HepG2 (cell line): ENCODE data around the gene ZFP64. TPM values are rescaled to one million over a fixed set of nuclear protein-coding genes. Genes with fewer than 3 reads are reported as not detected.

Experiments
- CAMTA2 ChIP-seq: sonication (generic); formaldehyde crosslinking; IDR thresholded peaks from 2 replicates; pipeline ENCODE4 v1.4.0; 2020; ENCODE audit warnings: mild to moderate bottlenecking, missing genetic modification reagents, borderline replicate concordance
- FLYWCH1 ChIP-seq: sonication (generic); formaldehyde crosslinking; IDR thresholded peaks from 2 replicates; pipeline ENCODE4 v1.8.1; 2023; ENCODE audit warnings: mild to moderate bottlenecking, missing genetic modification reagents
- HHEX ChIP-seq: IDR thresholded peaks from 2 replicates; pipeline ENCODE4 v1.6.1; 2016; ENCODE audit warnings: control low read depth
- MAFF ChIP-seq: IDR thresholded peaks from 2 replicates; pipeline ENCODE4 v1.6.1; 2011; ENCODE audit warnings: low read depth, low read length, improper control_type of control experiment
- NR3C1 ChIP-seq: sonication (generic); formaldehyde crosslinking; IDR thresholded peaks from 2 replicates; pipeline ENCODE4 v1.4.0; 2020; ENCODE audit warnings: missing genetic modification reagents
- RELA ChIP-seq: sonication (generic); formaldehyde crosslinking; IDR thresholded peaks from 2 replicates; pipeline ENCODE4 v1.4.0; 2020; ENCODE audit warnings: missing genetic modification reagents
- RFX3 ChIP-seq: IDR thresholded peaks from 2 replicates; pipeline ENCODE4 v1.6.1; 2016; ENCODE audit warnings: missing biosample characterization, missing genetic modification reagents
- YEATS4 ChIP-seq: sonication (generic); formaldehyde crosslinking; IDR thresholded peaks from 2 replicates; pipeline ENCODE4 v1.4.0; 2020; ENCODE audit warnings: missing genetic modification reagents, borderline replicate concordance
- ZNF20 ChIP-seq: sonication (generic); formaldehyde crosslinking; IDR thresholded peaks from 2 replicates; pipeline ENCODE4 v1.4.0; 2020; ENCODE audit warnings: mild to moderate bottlenecking, moderate library complexity, missing genetic modification reagents
- ZNF501 ChIP-seq: sonication (generic); formaldehyde crosslinking; IDR thresholded peaks from 2 replicates; pipeline ENCODE4 v1.5.1; 2020; ENCODE audit warnings: mild to moderate bottlenecking, moderate library complexity, missing genetic modification reagents
- ZNF773 ChIP-seq: sonication (generic); formaldehyde crosslinking; IDR thresholded peaks from 2 replicates; pipeline ENCODE4 v1.4.0; 2020; ENCODE audit warnings: missing genetic modification reagents, borderline replicate concordance
- ZSCAN22 ChIP-seq: sonication (generic); formaldehyde crosslinking; IDR thresholded peaks from 2 replicates; pipeline ENCODE4 v1.4.0; 2020; ENCODE audit warnings: mild to moderate bottlenecking, missing genetic modification reagents
- polyA plus RNA-seq, 8 experiments: library from polyadenylated mRNA; depleted of rRNA in 3 of 8; stranded (reverse) in 7 of 8; unstranded in 1 of 8; fragments of >200 nt; fragmentation: Illumina TruSeq in 4 of 8; extraction: Trizol in 4 of 8; gene quantifications; 2 replicates each; pipeline versions ENCODE4 v1.2.1 to v1.2.3, GENCODE V29; 2011 to 2016; ENCODE audit warnings: low read depth in 4 of 8, missing spikeins in 1 of 8, mixed read lengths in 1 of 8; ENCODE audit not compliant: insufficient read depth in 1 of 8
- total RNA-seq, 5 experiments: library from RNA; depleted of rRNA; stranded (reverse); fragments of >200 nt; fragmentation: Illumina TruSeq; extraction: Trizol; gene quantifications; 2 replicates each; pipeline ENCODE4 v1.2.3, GENCODE V29; 2016; ENCODE audit warnings: low read depth in 1 of 5
- TF ChIP-seq, protein P1 (sequence below): sonication (generic); formaldehyde crosslinking; IDR thresholded peaks from 2 replicates; pipeline ENCODE4 v1.4.0; 2020; ENCODE audit warnings: missing genetic modification reagents
- TF ChIP-seq, protein P2 (sequence below): sonication (generic); formaldehyde crosslinking; conservative IDR thresholded peaks from 2 replicates; pipeline ENCODE4 v1.4.0; 2020; ENCODE audit warnings: missing genetic modification reagents
- TF ChIP-seq, protein P3 (sequence below): IDR thresholded peaks from 2 replicates; pipeline ENCODE4 v1.6.1; 2016; ENCODE audit warnings: control low read depth
- TF ChIP-seq, protein P4 (sequence below): sonication (generic); formaldehyde crosslinking; IDR thresholded peaks from 2 replicates; pipeline ENCODE4 v1.5.0; 2020; ENCODE audit warnings: missing genetic modification reagents, mild to moderate bottlenecking, borderline replicate concordance
- TF ChIP-seq, protein P5 (sequence below): sonication (generic); formaldehyde crosslinking; IDR thresholded peaks from 2 replicates; pipeline ENCODE4 v1.4.0; 2020; ENCODE audit warnings: missing genetic modification reagents, borderline replicate concordance

Gene ZFP64
- total and polyA plus RNA-seq, 2 of the 13 experiments (the other 11 are each of a cell fraction or from before 2014, with no cell fraction given), result 12.0 to 24.3 TPM

DNA sequence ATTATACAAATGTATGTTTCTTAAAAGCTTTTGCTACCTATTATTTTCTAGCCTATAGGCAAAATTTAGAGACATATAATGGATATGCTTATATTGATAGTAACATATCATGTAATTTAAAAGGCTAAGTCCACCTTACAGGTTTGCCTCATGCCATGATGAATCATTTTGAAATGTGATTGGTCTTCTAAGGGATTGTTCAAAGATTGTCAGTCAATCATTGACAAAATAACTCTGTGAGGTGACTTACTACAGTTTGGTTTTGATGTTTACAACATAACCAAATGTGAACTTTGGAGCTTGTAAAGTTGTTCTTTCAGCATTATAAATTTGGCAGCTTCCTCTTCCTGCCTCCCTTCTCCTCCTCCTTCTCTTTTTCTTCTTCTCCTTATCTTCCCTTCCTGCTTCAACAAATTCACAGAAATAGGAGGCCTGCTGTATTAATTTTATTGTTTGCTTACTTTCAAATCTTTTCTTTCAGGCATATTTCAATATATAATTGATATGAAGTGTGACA lies 39.7 kb upstream of the ZFP64 start (continued):
- TF ChIP-seq, protein P1, sequence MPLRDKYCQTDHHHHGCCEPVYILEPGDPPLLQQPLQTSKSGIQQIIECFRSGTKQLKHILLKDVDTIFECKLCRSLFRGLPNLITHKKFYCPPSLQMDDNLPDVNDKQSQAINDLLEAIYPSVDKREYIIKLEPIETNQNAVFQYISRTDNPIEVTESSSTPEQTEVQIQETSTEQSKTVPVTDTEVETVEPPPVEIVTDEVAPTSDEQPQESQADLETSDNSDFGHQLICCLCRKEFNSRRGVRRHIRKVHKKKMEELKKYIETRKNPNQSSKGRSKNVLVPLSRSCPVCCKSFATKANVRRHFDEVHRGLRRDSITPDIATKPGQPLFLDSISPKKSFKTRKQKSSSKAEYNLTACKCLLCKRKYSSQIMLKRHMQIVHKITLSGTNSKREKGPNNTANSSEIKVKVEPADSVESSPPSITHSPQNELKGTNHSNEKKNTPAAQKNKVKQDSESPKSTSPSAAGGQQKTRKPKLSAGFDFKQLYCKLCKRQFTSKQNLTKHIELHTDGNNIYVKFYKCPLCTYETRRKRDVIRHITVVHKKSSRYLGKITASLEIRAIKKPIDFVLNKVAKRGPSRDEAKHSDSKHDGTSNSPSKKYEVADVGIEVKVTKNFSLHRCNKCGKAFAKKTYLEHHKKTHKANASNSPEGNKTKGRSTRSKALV (CRISPR knock-in tag), result no peak
- TF ChIP-seq, protein P2, sequence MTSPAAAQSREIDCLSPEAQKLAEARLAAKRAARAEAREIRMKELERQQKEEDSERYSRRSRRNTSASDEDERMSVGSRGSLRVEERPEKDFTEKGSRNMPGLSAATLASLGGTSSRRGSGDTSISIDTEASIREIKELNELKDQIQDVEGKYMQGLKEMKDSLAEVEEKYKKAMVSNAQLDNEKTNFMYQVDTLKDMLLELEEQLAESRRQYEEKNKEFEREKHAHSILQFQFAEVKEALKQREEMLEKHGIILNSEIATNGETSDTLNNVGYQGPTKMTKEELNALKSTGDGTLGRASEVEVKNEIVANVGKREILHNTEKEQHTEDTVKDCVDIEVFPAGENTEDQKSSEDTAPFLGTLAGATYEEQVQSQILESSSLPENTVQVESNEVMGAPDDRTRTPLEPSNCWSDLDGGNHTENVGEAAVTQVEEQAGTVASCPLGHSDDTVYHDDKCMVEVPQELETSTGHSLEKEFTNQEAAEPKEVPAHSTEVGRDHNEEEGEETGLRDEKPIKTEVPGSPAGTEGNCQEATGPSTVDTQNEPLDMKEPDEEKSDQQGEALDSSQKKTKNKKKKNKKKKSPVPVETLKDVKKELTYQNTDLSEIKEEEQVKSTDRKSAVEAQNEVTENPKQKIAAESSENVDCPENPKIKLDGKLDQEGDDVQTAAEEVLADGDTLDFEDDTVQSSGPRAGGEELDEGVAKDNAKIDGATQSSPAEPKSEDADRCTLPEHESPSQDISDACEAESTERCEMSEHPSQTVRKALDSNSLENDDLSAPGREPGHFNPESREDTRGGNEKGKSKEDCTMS (CRISPR knock-in tag), result no peak
- TF ChIP-seq YEATS4 (CRISPR knock-in tag) (no peak), FLYWCH1 (CRISPR knock-in tag) (no peak), ZNF501 (no peak), HHEX (no peak), RELA (CRISPR knock-in tag) (no peak), NR3C1 (CRISPR knock-in tag) (no peak), MAFF (peak; percentile 49; the same call in 1 of the 2 replicates), CAMTA2 (CRISPR knock-in tag) (no peak), RFX3 (CRISPR knock-in tag) (no peak), ZNF20 (no peak), ZSCAN22 (no peak), ZNF773 (CRISPR knock-in tag) (no peak)
- TF ChIP-seq, protein P3, sequence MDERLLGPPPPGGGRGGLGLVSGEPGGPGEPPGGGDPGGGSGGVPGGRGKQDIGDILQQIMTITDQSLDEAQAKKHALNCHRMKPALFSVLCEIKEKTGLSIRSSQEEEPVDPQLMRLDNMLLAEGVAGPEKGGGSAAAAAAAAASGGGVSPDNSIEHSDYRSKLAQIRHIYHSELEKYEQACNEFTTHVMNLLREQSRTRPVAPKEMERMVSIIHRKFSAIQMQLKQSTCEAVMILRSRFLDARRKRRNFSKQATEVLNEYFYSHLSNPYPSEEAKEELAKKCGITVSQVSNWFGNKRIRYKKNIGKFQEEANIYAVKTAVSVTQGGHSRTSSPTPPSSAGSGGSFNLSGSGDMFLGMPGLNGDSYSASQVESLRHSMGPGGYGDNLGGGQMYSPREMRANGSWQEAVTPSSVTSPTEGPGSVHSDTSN (CRISPR knock-in tag), result 0 out of 2 replicates have a peak, but pooled peaks have one; percentile 19
- TF ChIP-seq, protein P4, sequence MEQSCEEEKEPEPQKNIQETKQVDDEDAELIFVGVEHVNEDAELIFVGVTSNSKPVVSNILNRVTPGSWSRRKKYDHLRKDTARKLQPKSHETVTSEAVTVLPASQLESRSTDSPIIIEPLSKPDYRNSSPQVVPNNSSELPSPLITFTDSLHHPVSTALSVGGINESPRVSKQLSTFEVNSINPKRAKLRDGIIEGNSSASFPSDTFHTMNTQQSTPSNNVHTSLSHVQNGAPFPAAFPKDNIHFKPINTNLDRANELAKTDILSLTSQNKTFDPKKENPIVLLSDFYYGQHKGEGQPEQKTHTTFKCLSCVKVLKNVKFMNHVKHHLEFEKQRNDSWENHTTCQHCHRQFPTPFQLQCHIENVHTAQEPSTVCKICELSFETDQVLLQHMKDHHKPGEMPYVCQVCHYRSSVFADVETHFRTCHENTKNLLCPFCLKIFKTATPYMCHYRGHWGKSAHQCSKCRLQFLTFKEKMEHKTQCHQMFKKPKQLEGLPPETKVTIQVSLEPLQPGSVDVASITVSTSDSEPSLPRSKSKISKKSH, result no peak
- TF ChIP-seq, protein P5, sequence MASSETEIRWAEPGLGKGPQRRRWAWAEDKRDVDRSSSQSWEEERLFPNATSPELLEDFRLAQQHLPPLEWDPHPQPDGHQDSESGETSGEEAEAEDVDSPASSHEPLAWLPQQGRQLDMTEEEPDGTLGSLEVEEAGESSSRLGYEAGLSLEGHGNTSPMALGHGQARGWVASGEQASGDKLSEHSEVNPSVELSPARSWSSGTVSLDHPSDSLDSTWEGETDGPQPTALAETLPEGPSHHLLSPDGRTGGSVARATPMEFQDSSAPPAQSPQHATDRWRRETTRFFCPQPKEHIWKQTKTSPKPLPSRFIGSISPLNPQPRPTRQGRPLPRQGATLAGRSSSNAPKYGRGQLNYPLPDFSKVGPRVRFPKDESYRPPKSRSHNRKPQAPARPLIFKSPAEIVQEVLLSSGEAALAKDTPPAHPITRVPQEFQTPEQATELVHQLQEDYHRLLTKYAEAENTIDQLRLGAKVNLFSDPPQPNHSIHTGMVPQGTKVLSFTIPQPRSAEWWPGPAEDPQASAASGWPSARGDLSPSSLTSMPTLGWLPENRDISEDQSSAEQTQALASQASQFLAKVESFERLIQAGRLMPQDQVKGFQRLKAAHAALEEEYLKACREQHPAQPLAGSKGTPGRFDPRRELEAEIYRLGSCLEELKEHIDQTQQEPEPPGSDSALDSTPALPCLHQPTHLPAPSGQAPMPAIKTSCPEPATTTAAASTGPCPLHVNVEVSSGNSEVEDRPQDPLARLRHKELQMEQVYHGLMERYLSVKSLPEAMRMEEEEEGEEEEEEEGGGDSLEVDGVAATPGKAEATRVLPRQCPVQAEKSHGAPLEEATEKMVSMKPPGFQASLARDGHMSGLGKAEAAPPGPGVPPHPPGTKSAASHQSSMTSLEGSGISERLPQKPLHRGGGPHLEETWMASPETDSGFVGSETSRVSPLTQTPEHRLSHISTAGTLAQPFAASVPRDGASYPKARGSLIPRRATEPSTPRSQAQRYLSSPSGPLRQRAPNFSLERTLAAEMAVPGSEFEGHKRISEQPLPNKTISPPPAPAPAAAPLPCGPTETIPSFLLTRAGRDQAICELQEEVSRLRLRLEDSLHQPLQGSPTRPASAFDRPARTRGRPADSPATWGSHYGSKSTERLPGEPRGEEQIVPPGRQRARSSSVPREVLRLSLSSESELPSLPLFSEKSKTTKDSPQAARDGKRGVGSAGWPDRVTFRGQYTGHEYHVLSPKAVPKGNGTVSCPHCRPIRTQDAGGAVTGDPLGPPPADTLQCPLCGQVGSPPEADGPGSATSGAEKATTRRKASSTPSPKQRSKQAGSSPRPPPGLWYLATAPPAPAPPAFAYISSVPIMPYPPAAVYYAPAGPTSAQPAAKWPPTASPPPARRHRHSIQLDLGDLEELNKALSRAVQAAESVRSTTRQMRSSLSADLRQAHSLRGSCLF, result no peak
